ENCODE measurements around the gene CERS6. TPM values are rescaled to one million over a fixed set of nuclear protein-coding genes. Genes with fewer than 3 reads are reported as not detected.

CERS6 gene
- total RNA-seq, 3 donors from 2014 or later, result 36.4 to 46.4 (median 44.8) TPM

- no peak for DNase-seq (ENCODE audit: low spot score in 2 of 2)
- no peaks in the 10 kb centered on the region for H3K4me1 ChIP-seq
These were observed 1.3 kb downstream of the CERS6 start for GRCh38 chr2:168457190-168457895.

GRCh38 chr2:168458139-168458538 is 2.1 kb downstream of the CERS6 start:
- intact Hi-C loops (cut with DNase I; ENCODE audit: low total_unique reads), result no loop called here
- TF ChIP-seq POLR2A (IDR thresholded peaks at IDR 0.05) (no peak), CTCF (IDR thresholded peaks at IDR 0.05) (no peak), POLR2AphosphoS5 (IDR thresholded peaks at IDR 0.05) (no peak)
- Histone ChIP-seq H3K27ac (no peak overlapping the region), H3K4me3 (peak overlapping the region in 2 of 3 donors; percentile 90 to 93), H3K4me1 (no peaks in the 10 kb centered on the region), H3K9me3 (no peaks in the 10 kb centered on the region), H3K27me3 (no peaks in the 10 kb centered on the region), H3K36me3 (no peaks in the 10 kb centered on the region)
- DNase-seq (ENCODE audit: low spot score in 2 of 2), result no peak

More at GRCh38 chr2:168457190-168457895, 1.3 kb downstream of the CERS6 start:
- Histone ChIP-seq H3K36me3 (no peaks in the 10 kb centered on the region), H3K4me3 (peak overlapping the region; percentile 90 to 93 (median 92)), H3K9me3 (no peaks in the 10 kb centered on the region), H3K27me3 (no peaks in the 10 kb centered on the region), H3K27ac (peak overlapping the region; percentile 83 to 92)
- intact Hi-C loops (cut with DNase I; ENCODE audit: low total_unique reads), result no loop called here
- TF ChIP-seq POLR2A (IDR thresholded peaks at IDR 0.05) (no peak), POLR2AphosphoS5 (IDR thresholded peaks at IDR 0.05) (no peak)

GRCh38 chr2:168459256-168459655 is 3.2 kb downstream of the CERS6 start:
- H3K4me1 ChIP-seq, result no peaks in the 10 kb centered on the region
- H3K36me3 ChIP-seq, result no peaks in the 10 kb centered on the region
- TF ChIP-seq CTCF (IDR thresholded peaks at IDR 0.05) (no peak), POLR2AphosphoS5 (IDR thresholded peaks at IDR 0.05) (no peak), POLR2A (IDR thresholded peaks at IDR 0.05) (no peak)
- intact Hi-C loops (cut with DNase I; ENCODE audit: low total_unique reads), result no loop called here
- H3K27ac ChIP-seq, result no peak overlapping the region
- no peak for DNase-seq (ENCODE audit: low spot score in 2 of 2)
- no peaks in the 10 kb centered on the region for H3K9me3 ChIP-seq
- H3K4me3 ChIP-seq, result no peak overlapping the region
- H3K27me3 ChIP-seq, result no peaks in the 10 kb centered on the region

GRCh38 chr2:168460571-168460970 is 4.5 kb downstream of the CERS6 start:
- Histone ChIP-seq H3K27me3 (no peaks in the 10 kb centered on the region), H3K9me3 (no peaks in the 10 kb centered on the region), H3K4me1 (no peaks in the 10 kb centered on the region), H3K27ac (no peak overlapping the region), H3K36me3 (no peaks in the 10 kb centered on the region), H3K4me3 (no peak overlapping the region)
- intact Hi-C loops (cut with DNase I; ENCODE audit: low total_unique reads), result no loop called here
- no peak for TF ChIP-seq POLR2A (IDR thresholded peaks at IDR 0.05)
- TF ChIP-seq POLR2AphosphoS5 (IDR thresholded peaks at IDR 0.05), result no peak
- TF ChIP-seq CTCF (IDR thresholded peaks at IDR 0.05), result no peak
- DNase-seq (ENCODE audit: low spot score in 2 of 2), result no peak

GRCh38 chr2:168461178-168461941 is 5.3 kb downstream of the CERS6 start:
- TF ChIP-seq POLR2A (IDR thresholded peaks at IDR 0.05), result no peak
- no peak for TF ChIP-seq CTCF (IDR thresholded peaks at IDR 0.05)
- TF ChIP-seq POLR2AphosphoS5 (IDR thresholded peaks at IDR 0.05), result no peak
- no peak for DNase-seq (ENCODE audit: low spot score in 2 of 2)
- Histone ChIP-seq H3K9me3 (no peaks in the 10 kb centered on the region), H3K36me3 (no peaks in the 10 kb centered on the region), H3K27ac (no peak overlapping the region), H3K4me3 (no peak overlapping the region), H3K27me3 (no peaks in the 10 kb centered on the region), H3K4me1 (no peaks in the 10 kb centered on the region)
- intact Hi-C loops (cut with DNase I; ENCODE audit: low total_unique reads), result no loop called here

Data from breast epithelium (tissue), 4 donors.